ENCODE data around the gene RCOR1. TPM values are rescaled to one million over a fixed set of nuclear protein-coding genes. Genes with fewer than 3 reads are reported as not detected.
A peak's percentile ranks its signal among the peaks of the same experiment; 100 is the strongest.
"Not testable (repeated sequence)": the region's sequence is repeated elsewhere in the genome, so short reads cannot be mapped to it uniquely, and the experiment has no call there.

The RCOR1 gene
- total and polyA plus RNA-seq, 5 donors from 2014 or later = 0.40 to 28.1 (median 0.51) TPM

DNA sequence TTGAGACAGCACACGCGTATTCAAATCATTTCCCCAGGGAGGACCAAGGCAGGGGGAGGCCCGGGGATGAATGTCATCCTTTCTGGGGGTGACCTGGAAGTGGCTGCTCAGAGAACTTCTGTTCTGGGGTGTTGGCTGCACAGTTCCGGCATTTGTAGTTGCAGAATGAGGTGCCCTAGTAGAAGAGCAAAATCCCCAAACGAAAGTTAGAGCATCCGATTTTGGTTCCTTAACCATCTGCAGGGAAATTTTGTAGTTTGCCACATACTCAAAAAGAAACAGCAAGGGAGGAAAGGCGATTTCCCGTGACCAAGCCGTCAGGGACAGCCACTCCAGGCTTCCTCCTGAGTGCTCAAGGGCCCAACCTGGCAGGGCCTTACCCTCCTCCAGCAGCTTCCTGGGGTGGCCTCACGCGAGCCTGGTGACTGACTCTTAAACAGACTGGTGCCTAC lies 171.8 kb downstream of the RCOR1 start:
- Mint-ChIP-seq H3K27ac (no peak overlapping the region), H3K9me3 (no peaks in the 10 kb centered on the region), H3K4me3 (no peak overlapping the region), H3K4me1 (peaks cover 0 to 4% (median 0%) of the 10 kb centered on the region in 4 donors), H3K27me3 (peaks cover 8% of the 10 kb centered on the region), H3K36me3 (no peaks in the 10 kb centered on the region)
- H3K36me3 ChIP-seq (ENCODE audit: control insufficient read depth, insufficient read depth, low read length) = no peaks in the 10 kb centered on the region
- ATAC-seq (ENCODE audit: low read depth in 2 of 2) (no peak), DNase-seq (no peak)
- no peak overlapping the region for H3K4me3 ChIP-seq (ENCODE audit: low read depth, low read length)
- H3K9me3 ChIP-seq (ENCODE audit: control insufficient read depth in 2 of 2, low read length in 2 of 2) = no peaks in the 10 kb centered on the region
- no peak overlapping the region for H3K27ac ChIP-seq (ENCODE audit: insufficient read depth, low read length, poor library complexity, severe bottlenecking)
- no peaks in the 10 kb centered on the region for H3K4me1 ChIP-seq (ENCODE audit: control insufficient read depth, insufficient read depth, low read length, poor library complexity, severe bottlenecking)
- H3K27me3 ChIP-seq (ENCODE audit: control insufficient read depth, insufficient read depth, low read length) = no peaks in the 10 kb centered on the region

DNA sequence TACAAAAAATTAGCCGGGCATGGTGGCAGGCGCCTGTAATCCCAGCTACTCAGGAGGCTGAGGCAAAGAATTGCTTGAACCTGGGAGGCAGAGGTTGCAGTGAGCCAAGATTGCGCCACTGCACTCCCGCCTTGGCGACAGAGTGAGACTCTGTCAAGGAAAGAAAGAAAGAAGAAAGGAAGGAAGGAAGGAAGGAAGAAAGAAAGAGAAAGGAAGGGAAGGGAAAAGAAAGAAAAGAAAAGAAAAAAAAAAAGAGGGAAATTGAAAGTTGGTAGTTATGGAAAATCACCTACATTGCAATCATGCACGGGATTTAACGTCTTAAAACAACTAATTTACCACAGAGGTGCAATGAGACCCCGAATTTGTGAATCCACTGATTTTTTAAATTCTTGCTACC lies 173.3 kb downstream of the RCOR1 start:
- not testable (repeated sequence) for H3K27me3 Mint-ChIP-seq; H3K36me3 Mint-ChIP-seq; H3K4me1 ChIP-seq (ENCODE audit: control insufficient read depth, insufficient read depth, low read length, poor library complexity, severe bottlenecking); H3K4me1 Mint-ChIP-seq; H3K4me3 Mint-ChIP-seq; ATAC-seq (ENCODE audit: low read depth in 2 of 2); H3K9me3 Mint-ChIP-seq; H3K27ac Mint-ChIP-seq; H3K27me3 ChIP-seq (ENCODE audit: control insufficient read depth, insufficient read depth, low read length); H3K9me3 ChIP-seq (ENCODE audit: control insufficient read depth in 2 of 2, low read length in 2 of 2); H3K27ac ChIP-seq (ENCODE audit: insufficient read depth, low read length, poor library complexity, severe bottlenecking); DNase-seq; H3K36me3 ChIP-seq (ENCODE audit: control insufficient read depth, insufficient read depth, low read length); H3K4me3 ChIP-seq (ENCODE audit: low read depth, low read length)

DNA sequence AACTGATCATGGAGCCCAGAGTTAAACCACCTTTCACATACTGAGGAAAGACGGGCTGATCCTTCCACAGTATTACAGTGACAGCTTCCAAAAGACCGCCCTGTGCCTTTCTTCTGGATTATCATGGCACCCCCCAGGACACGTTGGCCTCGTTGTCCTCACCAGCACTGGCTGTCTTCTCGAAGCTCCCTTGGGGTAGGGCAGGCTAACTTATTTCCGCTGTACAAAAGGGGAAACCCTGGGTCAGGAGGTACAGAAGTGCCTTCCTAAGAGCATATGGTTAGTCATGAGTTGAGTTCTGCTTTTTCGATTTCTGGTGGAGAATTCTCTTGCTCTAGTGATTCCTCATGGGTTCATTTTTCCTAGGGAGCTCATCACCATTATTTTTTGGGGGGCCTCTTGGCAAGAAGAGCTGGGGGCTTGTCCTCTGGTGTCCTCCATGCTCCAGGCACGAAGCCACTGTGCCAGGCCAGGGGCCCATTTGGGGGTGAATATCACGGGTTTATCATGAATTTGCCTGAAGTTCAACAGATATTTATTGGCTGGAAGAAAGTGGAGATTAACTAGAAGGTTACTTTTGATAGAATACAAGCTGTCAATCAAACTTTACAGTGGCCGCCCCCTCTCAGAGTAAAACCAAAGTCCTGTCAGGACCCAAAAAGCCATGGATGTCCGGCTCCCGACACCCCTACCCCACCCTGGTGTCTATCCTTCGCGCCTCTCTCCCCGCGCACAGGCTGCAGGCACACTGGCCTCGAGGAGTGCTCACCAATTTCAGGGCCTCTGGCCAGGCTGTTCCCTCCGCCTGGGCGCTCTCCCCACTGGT lies 176.0 kb downstream of the RCOR1 start:
- Mint-ChIP-seq H3K9me3 (peaks cover 0 to 2% (median 0%) of the 10 kb centered on the region in 7 donors), H3K4me1 (peaks cover 0 to 8% (median 3%) of the 10 kb centered on the region in 4 donors), H3K36me3 (no peaks in the 10 kb centered on the region), H3K4me3 (no peak overlapping the region), H3K27ac (peak overlapping the region in 2 of 3 donors; percentile 14 to 78), H3K27me3 (peaks cover 8% of the 10 kb centered on the region)
- no peaks in the 10 kb centered on the region for H3K9me3 ChIP-seq (ENCODE audit: control insufficient read depth in 2 of 2, low read length in 2 of 2)
- H3K4me1 ChIP-seq (ENCODE audit: control insufficient read depth, insufficient read depth, low read length, poor library complexity, severe bottlenecking) = no peaks in the 10 kb centered on the region
- no peaks in the 10 kb centered on the region for H3K36me3 ChIP-seq (ENCODE audit: control insufficient read depth, insufficient read depth, low read length)
- ATAC-seq (ENCODE audit: low read depth in 2 of 2) = peak; percentile 68 to 70
- H3K27me3 ChIP-seq (ENCODE audit: control insufficient read depth, insufficient read depth, low read length) = no peaks in the 10 kb centered on the region
- H3K4me3 ChIP-seq (ENCODE audit: low read depth, low read length) = no peak overlapping the region
- DNase-seq = peak in 1 of 3 donors; percentile 34
- H3K27ac ChIP-seq (ENCODE audit: insufficient read depth, low read length, poor library complexity, severe bottlenecking) = no peak overlapping the region

DNA sequence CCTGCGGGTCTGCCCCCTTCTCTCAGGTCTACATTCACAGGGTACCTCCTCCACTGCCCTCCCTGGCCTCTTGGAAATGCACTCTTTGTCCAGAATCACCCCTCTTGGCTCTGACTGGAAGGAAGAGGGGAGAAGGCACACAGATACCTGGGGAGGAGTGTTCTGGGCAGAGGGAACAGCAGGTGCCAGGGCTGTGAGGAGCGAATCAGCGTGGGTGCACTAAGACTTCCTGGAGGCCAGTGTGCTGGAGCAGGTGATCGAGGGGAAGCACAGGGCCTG lies 176.5 kb downstream of the RCOR1 start:
- Histone ChIP-seq H3K36me3 (ENCODE audit: control insufficient read depth, insufficient read depth, low read length) (no peaks in the 10 kb centered on the region), H3K27ac (ENCODE audit: insufficient read depth, low read length, poor library complexity, severe bottlenecking) (no peak overlapping the region), H3K4me1 (ENCODE audit: control insufficient read depth, insufficient read depth, low read length, poor library complexity, severe bottlenecking) (no peaks in the 10 kb centered on the region), H3K4me3 (ENCODE audit: low read depth, low read length) (no peak overlapping the region), H3K27me3 (ENCODE audit: control insufficient read depth, insufficient read depth, low read length) (no peaks in the 10 kb centered on the region), H3K9me3 (ENCODE audit: control insufficient read depth in 2 of 2, low read length in 2 of 2) (no peaks in the 10 kb centered on the region)
- Mint-ChIP-seq H3K27ac (peak overlapping the region in 1 of 3 donors; percentile 78), H3K4me3 (no peak overlapping the region), H3K36me3 (no peaks in the 10 kb centered on the region), H3K9me3 (peaks cover 0 to 2% (median 0%) of the 10 kb centered on the region in 7 donors), H3K27me3 (peaks cover 8% of the 10 kb centered on the region), H3K4me1 (peaks cover 0 to 9% (median 3%) of the 10 kb centered on the region in 4 donors)
- no peak for DNase-seq
- ATAC-seq (ENCODE audit: low read depth in 2 of 2) = no peak

DNA sequence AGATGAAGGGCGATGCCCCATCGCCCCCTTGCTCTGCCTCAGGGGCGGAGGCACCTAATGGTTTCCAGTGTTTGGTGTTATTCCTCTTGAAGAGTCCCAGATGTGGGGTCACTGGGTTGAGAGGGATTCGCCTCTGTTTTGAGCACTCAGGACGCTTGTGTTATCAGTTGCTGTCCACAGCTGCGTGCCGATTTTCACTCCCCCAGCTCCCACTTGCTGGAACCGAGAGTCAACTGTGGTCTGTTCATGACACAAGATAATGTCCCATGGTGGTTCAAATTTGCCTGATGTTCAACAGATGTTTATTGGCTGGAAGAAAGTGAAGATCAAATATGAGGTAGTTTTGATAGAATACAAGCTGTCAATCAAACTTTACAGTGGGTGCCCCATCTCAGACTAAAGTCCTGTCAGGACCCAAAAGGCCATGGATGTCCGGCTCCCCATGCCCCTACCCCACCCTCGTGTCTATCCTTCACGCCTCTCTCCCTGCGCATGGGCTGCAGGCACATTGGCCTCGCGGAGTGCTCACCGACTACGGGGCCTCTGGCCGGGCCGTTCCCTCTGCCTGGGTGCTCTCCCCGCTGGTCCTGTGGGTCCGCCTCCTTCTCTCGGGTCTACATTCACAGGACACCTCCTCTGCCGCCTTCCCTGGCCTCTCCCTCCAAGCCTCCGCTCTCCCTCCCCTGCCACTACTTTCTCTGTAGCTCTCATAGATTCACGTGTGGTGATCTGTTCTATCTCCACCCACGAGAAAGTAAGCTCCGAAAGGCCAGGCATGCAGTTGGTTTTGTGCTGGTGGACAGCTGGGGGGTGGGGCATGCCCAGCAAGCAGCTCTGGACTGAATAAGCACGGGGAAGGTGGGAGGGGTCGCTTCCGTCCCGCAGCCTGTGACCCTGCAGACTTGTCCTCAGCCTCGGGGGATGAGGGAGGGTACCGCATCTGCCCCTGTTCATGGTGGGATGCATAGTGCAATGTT lies 178.0 kb downstream of the RCOR1 start:
- Histone ChIP-seq H3K4me1 (ENCODE audit: control insufficient read depth, insufficient read depth, low read length, poor library complexity, severe bottlenecking) (peaks cover 10% of the 10 kb centered on the region), H3K27ac (ENCODE audit: insufficient read depth, low read length, poor library complexity, severe bottlenecking) (no peak overlapping the region), H3K4me3 (ENCODE audit: low read depth, low read length) (no peak overlapping the region), H3K36me3 (ENCODE audit: control insufficient read depth, insufficient read depth, low read length) (no peaks in the 10 kb centered on the region), H3K27me3 (ENCODE audit: control insufficient read depth, insufficient read depth, low read length) (no peaks in the 10 kb centered on the region), H3K9me3 (ENCODE audit: control insufficient read depth in 2 of 2, low read length in 2 of 2) (no peaks in the 10 kb centered on the region)
- Mint-ChIP-seq H3K4me3 (no peak overlapping the region), H3K36me3 (no peaks in the 10 kb centered on the region), H3K4me1 (peaks cover 4 to 18% (median 10%) of the 10 kb centered on the region in 4 donors), H3K9me3 (peaks cover 0 to 2% (median 0%) of the 10 kb centered on the region in 7 donors), H3K27ac (no peak overlapping the region), H3K27me3 (peaks cover 9% of the 10 kb centered on the region)
- ATAC-seq (ENCODE audit: low read depth in 2 of 2) = no peak
- no peak for DNase-seq

DNA sequence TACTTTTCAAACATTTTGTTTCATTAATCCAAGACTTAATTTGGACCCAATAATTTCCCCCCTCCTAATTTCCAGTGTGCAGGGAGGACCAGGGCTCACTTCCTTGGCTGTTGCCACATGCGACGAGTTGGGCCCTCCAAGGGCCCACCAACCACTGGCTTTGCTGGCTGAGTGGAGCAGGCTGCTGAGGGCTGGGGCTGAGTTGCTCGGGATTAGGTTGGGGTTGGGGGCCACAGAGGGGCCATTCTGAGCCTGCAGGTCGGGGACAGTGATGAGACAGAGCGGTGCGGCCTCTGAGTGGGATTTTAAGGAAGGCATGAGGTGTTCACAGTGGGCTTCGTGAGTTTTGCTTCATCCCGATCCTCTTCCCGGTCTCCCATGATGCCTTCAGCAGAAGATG lies 178.7 kb downstream of the RCOR1 start:
- Mint-ChIP-seq H3K9me3 (peaks cover 0 to 2% (median 0%) of the 10 kb centered on the region in 7 donors), H3K36me3 (no peaks in the 10 kb centered on the region), H3K27ac (no peak overlapping the region), H3K4me1 (peaks cover 4 to 24% (median 12%) of the 10 kb centered on the region in 4 donors), H3K27me3 (peaks cover 9% of the 10 kb centered on the region), H3K4me3 (no peak overlapping the region)
- DNase-seq = no peak
- Histone ChIP-seq H3K27ac (ENCODE audit: insufficient read depth, low read length, poor library complexity, severe bottlenecking) (no peak overlapping the region), H3K36me3 (ENCODE audit: control insufficient read depth, insufficient read depth, low read length) (no peaks in the 10 kb centered on the region), H3K9me3 (ENCODE audit: control insufficient read depth in 2 of 2, low read length in 2 of 2) (no peaks in the 10 kb centered on the region), H3K27me3 (ENCODE audit: control insufficient read depth, insufficient read depth, low read length) (no peaks in the 10 kb centered on the region), H3K4me1 (ENCODE audit: control insufficient read depth, insufficient read depth, low read length, poor library complexity, severe bottlenecking) (peaks cover 10% of the 10 kb centered on the region), H3K4me3 (ENCODE audit: low read depth, low read length) (no peak overlapping the region)
- no peak for ATAC-seq (ENCODE audit: low read depth in 2 of 2)

DNA sequence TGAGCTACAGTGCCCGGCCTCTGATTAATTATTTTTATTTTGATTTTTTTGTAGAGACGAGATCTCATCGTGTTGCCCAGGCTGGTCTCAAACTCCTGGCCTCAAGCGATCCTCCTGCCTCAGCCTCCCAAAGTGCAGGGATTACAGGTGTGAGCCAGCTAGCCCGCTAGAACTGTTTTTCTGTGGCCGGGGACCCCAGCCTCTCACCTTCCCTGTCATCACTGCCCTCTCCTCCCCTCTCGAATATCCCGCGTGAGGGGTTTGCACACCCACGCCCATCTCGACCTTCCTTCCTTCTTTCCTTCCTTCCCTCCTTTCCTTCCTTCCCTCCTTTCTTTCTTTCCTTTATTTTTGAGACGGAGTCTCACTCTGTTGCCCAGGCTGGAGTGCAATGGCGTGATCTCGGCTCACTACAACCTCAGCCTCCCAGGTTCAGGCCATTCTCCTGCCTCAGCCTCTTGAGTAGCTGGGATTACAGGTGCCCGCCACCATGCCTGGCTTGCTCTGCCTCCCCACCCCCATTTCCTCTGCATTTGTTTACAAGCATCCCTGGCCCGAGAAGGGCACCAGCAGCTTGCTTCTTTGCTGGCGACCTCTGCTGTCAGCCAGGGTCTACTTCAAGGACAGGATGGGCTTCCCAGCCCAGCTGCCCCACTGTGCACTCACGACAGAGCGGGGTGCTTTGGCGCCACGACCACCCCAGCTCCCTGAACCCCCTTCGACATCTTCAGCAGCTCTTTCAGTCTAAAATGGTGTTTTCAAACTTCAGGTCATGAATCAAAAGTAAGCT lies 180.5 kb downstream of the RCOR1 start:
- H3K9me3 Mint-ChIP-seq = peaks cover 0 to 2% (median 0%) of the 10 kb centered on the region in 7 donors
- peak overlapping the region; percentile 32 to 82 (median 39) for H3K27ac Mint-ChIP-seq
- peaks cover 4 to 29% (median 13%) of the 10 kb centered on the region in 4 donors for H3K4me1 Mint-ChIP-seq
- Histone ChIP-seq H3K4me3 (ENCODE audit: low read depth, low read length) (no peak overlapping the region), H3K27me3 (ENCODE audit: control insufficient read depth, insufficient read depth, low read length) (no peaks in the 10 kb centered on the region), H3K36me3 (ENCODE audit: control insufficient read depth, insufficient read depth, low read length) (no peaks in the 10 kb centered on the region), H3K9me3 (ENCODE audit: control insufficient read depth in 2 of 2, low read length in 2 of 2) (no peaks in the 10 kb centered on the region), H3K27ac (ENCODE audit: insufficient read depth, low read length, poor library complexity, severe bottlenecking) (no peak overlapping the region), H3K4me1 (ENCODE audit: control insufficient read depth, insufficient read depth, low read length, poor library complexity, severe bottlenecking) (peaks cover 16% of the 10 kb centered on the region)
- no peaks in the 10 kb centered on the region for H3K36me3 Mint-ChIP-seq
- DNase-seq = no peak
- peak overlapping the region in 1 of 4 donors; percentile 47 for H3K4me3 Mint-ChIP-seq
- peaks cover 9% of the 10 kb centered on the region for H3K27me3 Mint-ChIP-seq
- no peak for ATAC-seq (ENCODE audit: low read depth in 2 of 2)
